Measurements from ENCODE around the gene SPPL3. TPM values are rescaled to one million over a fixed set of nuclear protein-coding genes. Genes with fewer than 3 reads are reported as not detected.
"Not testable (repeated sequence)": the region's sequence is repeated elsewhere in the genome, so short reads cannot be mapped to it uniquely, and the experiment has no call there.

SPPL3 gene
- total RNA-seq, 4 donors from 2014 or later = 30.3 to 47.1 (median 34.2) TPM

DNA sequence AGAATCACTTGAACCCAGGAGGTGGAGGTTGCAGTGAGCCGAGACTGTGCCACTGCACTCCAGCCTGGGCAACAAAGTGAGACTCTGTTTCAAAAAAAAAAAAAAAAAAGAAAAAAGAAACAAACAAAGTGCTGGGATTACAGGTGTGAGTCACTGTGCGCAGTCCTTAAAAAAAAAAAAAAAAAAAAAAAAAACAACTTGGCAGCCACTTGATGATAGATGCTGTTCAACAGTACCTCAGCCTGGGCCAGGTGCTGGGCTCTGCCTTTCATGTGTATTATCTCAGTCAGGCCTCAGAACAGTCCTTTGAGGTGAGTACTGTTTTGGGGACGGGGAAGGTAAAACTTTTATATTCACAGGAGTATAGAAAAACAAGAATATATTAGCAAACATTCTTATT, 169.0 kb downstream of the SPPL3 start:
- DNase-seq = no peak
- no peak for TF ChIP-seq POLR2A (IDR thresholded peaks at IDR 0.05)
- TF ChIP-seq, protein P1, sequence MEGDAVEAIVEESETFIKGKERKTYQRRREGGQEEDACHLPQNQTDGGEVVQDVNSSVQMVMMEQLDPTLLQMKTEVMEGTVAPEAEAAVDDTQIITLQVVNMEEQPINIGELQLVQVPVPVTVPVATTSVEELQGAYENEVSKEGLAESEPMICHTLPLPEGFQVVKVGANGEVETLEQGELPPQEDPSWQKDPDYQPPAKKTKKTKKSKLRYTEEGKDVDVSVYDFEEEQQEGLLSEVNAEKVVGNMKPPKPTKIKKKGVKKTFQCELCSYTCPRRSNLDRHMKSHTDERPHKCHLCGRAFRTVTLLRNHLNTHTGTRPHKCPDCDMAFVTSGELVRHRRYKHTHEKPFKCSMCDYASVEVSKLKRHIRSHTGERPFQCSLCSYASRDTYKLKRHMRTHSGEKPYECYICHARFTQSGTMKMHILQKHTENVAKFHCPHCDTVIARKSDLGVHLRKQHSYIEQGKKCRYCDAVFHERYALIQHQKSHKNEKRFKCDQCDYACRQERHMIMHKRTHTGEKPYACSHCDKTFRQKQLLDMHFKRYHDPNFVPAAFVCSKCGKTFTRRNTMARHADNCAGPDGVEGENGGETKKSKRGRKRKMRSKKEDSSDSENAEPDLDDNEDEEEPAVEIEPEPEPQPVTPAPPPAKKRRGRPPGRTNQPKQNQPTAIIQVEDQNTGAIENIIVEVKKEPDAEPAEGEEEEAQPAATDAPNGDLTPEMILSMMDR (IDR thresholded peaks at IDR 0.05) = no peak
- no peak overlapping the region for H3K4me3 ChIP-seq
- WGBS, 2 donors = 32 to 44% methylated on average over 2 of the region's 3 CpGs
- peaks cover 0 to 43% (median 0%) of the 10 kb centered on the region in 3 donors for H3K36me3 ChIP-seq
- no peaks in the 10 kb centered on the region for H3K4me1 ChIP-seq
- H3K27ac ChIP-seq = no peak overlapping the region
- no peaks in the 10 kb centered on the region for H3K27me3 ChIP-seq
- intact Hi-C loops (cut with DNase I) = no loop called here
- no peaks in the 10 kb centered on the region for H3K9me3 ChIP-seq

DNA sequence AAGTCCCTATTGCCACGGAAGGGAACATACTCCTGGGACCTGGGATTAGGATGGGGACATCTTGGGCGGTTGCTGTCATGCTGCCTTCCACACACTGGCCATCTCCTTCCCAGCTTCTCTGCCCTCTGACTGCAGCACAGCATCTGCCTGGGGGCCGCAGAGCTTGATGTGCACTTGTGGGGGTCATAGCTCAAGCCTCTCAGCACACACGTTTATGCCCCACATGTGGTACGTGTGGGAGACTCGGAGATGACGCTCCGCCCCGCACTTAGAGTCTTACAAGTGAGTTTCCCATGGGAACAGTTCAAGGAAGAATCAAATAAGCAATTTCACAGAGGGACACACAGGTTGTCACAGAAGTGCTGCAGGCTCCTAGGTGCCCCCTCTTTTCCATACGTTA, 169.9 kb downstream of the SPPL3 start:
- DNase-seq = no peak
- WGBS, 2 donors = 93% methylated on average over 7 to 9 of the region's 10 CpGs
- intact Hi-C loops (cut with DNase I) = no loop called here
- Histone ChIP-seq H3K9me3 (no peaks in the 10 kb centered on the region), H3K36me3 (peaks cover 0 to 43% (median 7%) of the 10 kb centered on the region in 3 donors), H3K27me3 (no peaks in the 10 kb centered on the region), H3K4me3 (no peak overlapping the region), H3K27ac (no peak overlapping the region), H3K4me1 (no peaks in the 10 kb centered on the region)
- TF ChIP-seq, protein P1 (IDR thresholded peaks at IDR 0.05) = no peak
- no peak for TF ChIP-seq POLR2A (IDR thresholded peaks at IDR 0.05)

DNA sequence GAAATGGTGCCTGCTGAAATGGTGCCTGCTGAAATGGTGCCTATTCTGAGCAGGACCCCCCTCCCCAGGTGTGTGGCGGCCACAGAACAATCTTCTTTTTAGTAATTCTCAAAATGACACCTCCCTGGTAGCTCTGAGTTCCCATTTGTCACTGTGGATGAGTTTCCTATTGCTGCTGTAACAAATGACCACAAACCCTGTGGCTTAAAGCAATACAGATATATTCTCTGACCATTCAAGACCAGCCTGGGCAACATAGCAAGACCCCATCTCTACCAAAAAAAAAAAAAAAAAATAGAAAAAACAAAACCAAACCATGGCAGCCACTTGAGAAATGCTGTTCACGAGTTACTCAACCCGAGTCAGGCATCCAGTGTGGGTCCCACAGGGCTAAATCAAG, 170.6 kb downstream of the SPPL3 start:
- 77 to 87% methylated on average over 2 to 3 of the region's 3 CpGs for WGBS, 2 donors
- intact Hi-C loops (cut with DNase I) = no loop called here
- H3K4me3 ChIP-seq = no peak overlapping the region

DNA sequence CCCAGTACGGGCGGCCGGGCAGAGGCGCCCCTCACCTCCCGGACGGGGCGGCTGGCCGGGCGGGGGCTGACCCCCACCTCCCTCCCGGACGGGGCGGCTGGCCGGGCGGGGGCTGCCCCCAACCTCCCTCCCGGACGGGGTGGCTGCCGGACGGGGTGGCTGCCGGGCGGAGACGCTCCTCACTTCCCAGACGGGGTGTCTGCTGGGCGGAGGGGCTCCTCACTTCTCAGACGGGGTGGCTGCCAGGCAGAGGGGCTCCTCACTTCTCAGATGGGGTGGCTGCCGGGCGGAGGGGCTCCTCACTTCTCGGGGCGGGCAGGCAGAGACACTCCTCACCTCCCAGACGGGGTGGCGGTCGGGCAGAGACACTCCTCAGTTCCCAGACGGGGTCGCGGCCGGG, 172.0 kb downstream of the SPPL3 start:
- H3K36me3 ChIP-seq = peaks cover 0 to 49% (median 7%) of the 10 kb centered on the region in 3 donors
- H3K27ac ChIP-seq; DNase-seq; H3K4me3 ChIP-seq; intact Hi-C loops (cut with DNase I); H3K4me1 ChIP-seq; H3K27me3 ChIP-seq; H3K9me3 ChIP-seq: not testable (repeated sequence)
- WGBS, 2 donors = no CpG with 5 or more reads among the region's 35 CpGs

More for the DNA sequence above, 170.6 kb downstream of the SPPL3 start:
- no peaks in the 10 kb centered on the region for H3K27me3 ChIP-seq
- H3K27ac ChIP-seq = no peak overlapping the region
- no peak for DNase-seq
- no peaks in the 10 kb centered on the region for H3K4me1 ChIP-seq
- no peaks in the 10 kb centered on the region for H3K9me3 ChIP-seq
- TF ChIP-seq, protein P1 (IDR thresholded peaks at IDR 0.05) = no peak
- no peak for TF ChIP-seq POLR2A (IDR thresholded peaks at IDR 0.05)
- H3K36me3 ChIP-seq = peaks cover 0 to 43% (median 7%) of the 10 kb centered on the region in 3 donors

DNA sequence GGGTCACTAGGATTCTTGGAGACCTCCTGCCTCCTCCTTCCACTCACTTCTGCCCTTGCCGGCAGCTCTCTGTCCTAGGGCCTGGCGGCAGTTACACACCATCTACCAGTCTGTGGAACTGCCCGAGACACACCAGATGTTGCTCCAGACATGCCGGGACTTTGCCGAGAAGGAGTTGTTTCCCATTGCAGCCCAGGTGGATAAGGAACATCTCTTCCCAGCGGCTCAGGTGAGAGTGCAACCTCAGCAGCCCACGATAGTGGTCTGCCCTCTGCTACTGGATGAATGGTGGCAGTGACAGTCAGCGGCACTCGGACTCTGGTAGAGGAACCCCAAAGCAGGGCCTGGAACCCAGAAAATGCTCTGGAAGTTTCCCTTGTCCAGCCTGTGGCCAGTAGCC, 177.2 kb downstream of the SPPL3 start:
- DNase-seq = no peak
- Histone ChIP-seq H3K4me1 (peaks cover 4 to 23% (median 10%) of the 10 kb centered on the region in 3 donors), H3K27me3 (no peaks in the 10 kb centered on the region), H3K27ac (no peak overlapping the region), H3K4me3 (no peak overlapping the region), H3K36me3 (peaks cover 0 to 66% (median 7%) of the 10 kb centered on the region in 3 donors), H3K9me3 (no peaks in the 10 kb centered on the region)
- intact Hi-C loops (cut with DNase I) = no loop called here
- 93 to 100% methylated on average over 1 to 3 of the region's 9 CpGs for WGBS, 2 donors
- TF ChIP-seq, protein P1 (IDR thresholded peaks at IDR 0.05) = no peak
- no peak for TF ChIP-seq POLR2A (IDR thresholded peaks at IDR 0.05)

DNA sequence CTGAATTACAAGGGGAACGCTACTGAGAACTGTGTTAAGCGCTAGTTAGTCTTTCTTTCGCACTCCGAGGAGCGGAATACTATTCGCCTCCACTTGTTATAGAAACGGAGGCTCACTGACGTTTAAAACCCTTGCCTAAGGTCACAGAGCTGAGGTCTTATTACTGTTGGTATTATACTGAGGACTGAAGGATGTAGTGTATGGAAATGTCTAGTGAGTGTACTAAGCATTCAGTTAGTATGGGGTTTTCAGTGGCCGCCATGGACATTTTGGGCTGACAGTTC, 177.7 kb downstream of the SPPL3 start:
- WGBS, 2 donors = 78 to 93% methylated on average over 9 of the region's 9 CpGs
- H3K36me3 ChIP-seq = peaks cover 0 to 71% (median 7%) of the 10 kb centered on the region in 3 donors
- DNase-seq = no peak
- H3K9me3 ChIP-seq = no peaks in the 10 kb centered on the region
- H3K27me3 ChIP-seq = no peaks in the 10 kb centered on the region
- H3K27ac ChIP-seq = peak overlapping the region in 3 of 4 donors; percentile 71 to 87 (median 71)
- H3K4me1 ChIP-seq = peaks cover 4 to 23% (median 10%) of the 10 kb centered on the region in 3 donors
- peak overlapping the region in 3 of 4 donors; percentile 53 to 75 (median 73) for H3K4me3 ChIP-seq
- intact Hi-C loops (cut with DNase I) = no loop called here
- TF ChIP-seq, protein P1 (IDR thresholded peaks at IDR 0.05) = no peak
- TF ChIP-seq POLR2A (IDR thresholded peaks at IDR 0.05) = no peak

Measured in esophagus squamous epithelium (tissue), 5 donors.